Activated T-cell treated with anti-CD3 and anti-CD28 coated beads for 1 hour (primary cell): ENCODE data around the gene TENM3.
"Not testable (repeated sequence)": the region's sequence is repeated elsewhere in the genome, so short reads cannot be mapped to it uniquely, and the experiment has no call there.

Experiments
- DNase-seq: peaks from one replicate; pipeline ENCODE4 v3.0.0-alpha.2; 2020; ENCODE audit warnings: low read depth

TENM3 gene

GRCh38 chr4:182243204-182243603, at the start of gene TENM3:
TSS of gene TENM3 (plus strand) at chr4:182243402. CDS start at chr4:182324021, 80,619 bp downstream.
- not testable (repeated sequence) for DNase-seq

GRCh38 chr4:182194091-182194824, 48.9 kb upstream of the TENM3 start:
- no peak for DNase-seq

GRCh38 chr4:182197611-182198010, 45.6 kb upstream of the TENM3 start:
- DNase-seq, result no peak

GRCh38 chr4:182201871-182202270, 41.3 kb upstream of the TENM3 start:
- DNase-seq, result no peak

GRCh38 chr4:182202650-182203049, 40.6 kb upstream of the TENM3 start:
- no peak for DNase-seq

- DNase-seq, result no peak
These were observed 39.3 kb upstream of the TENM3 start for GRCh38 chr4:182203872-182204411.

GRCh38 chr4:182205306-182205705, 37.9 kb upstream of the TENM3 start:
- DNase-seq, result no peak

- no peak for DNase-seq
These were observed 36.9 kb upstream of the TENM3 start for GRCh38 chr4:182206266-182206665.

GRCh38 chr4:182206916-182207315, 36.3 kb upstream of the TENM3 start:
- DNase-seq, result no peak

- DNase-seq, result no peak
These were observed 35.3 kb upstream of the TENM3 start for GRCh38 chr4:182207830-182208396.

- no peak for DNase-seq
These were observed 34.6 kb upstream of the TENM3 start for GRCh38 chr4:182208526-182209050.

- no peak for DNase-seq
These were observed 30.9 kb upstream of the TENM3 start for GRCh38 chr4:182212211-182212761.

- DNase-seq, result no peak
These were observed 30.2 kb upstream of the TENM3 start for GRCh38 chr4:182213004-182213403.

- no peak for DNase-seq
These were observed 28.1 kb upstream of the TENM3 start for GRCh38 chr4:182215148-182215547.

- no peak for DNase-seq
These were observed 27.2 kb upstream of the TENM3 start for GRCh38 chr4:182216005-182216404.

- DNase-seq, result no peak
These were observed 23.7 kb upstream of the TENM3 start for GRCh38 chr4:182219411-182220056.

- DNase-seq, result no peak
These were observed 21.2 kb upstream of the TENM3 start for GRCh38 chr4:182221987-182222386.

GRCh38 chr4:182222766-182223165, 20.4 kb upstream of the TENM3 start:
- no peak for DNase-seq

- no peak for DNase-seq
These were observed 19.5 kb upstream of the TENM3 start for GRCh38 chr4:182223708-182224107.

GRCh38 chr4:182224192-182224850, 18.9 kb upstream of the TENM3 start:
- DNase-seq, result no peak

- DNase-seq, result no peak
These were observed 17.8 kb upstream of the TENM3 start for GRCh38 chr4:182225257-182225852.

GRCh38 chr4:182227611-182228010, 15.6 kb upstream of the TENM3 start:
- no peak for DNase-seq
